Renal cortical epithelial cell (primary cell): ENCODE data around the gene RAB11FIP4. TPM values are rescaled to one million over a fixed set of nuclear protein-coding genes. Genes with fewer than 3 reads are reported as not detected.

Experiments
- DNase-seq: peaks from one replicate; pipeline ENCODE4 v3.0.0-alpha.2; 2011; ENCODE audit warnings: low read depth
- total RNA-seq: library from RNA; depleted of rRNA; stranded (reverse); fragments of >200 nt; gene quantifications from 2 replicates; pipeline ENCODE4 v1.2.3, GENCODE V29; 2014

Gene RAB11FIP4
- total RNA-seq, 1 donor from 2014 or later = 16.5 TPM

GRCh38 chr17:31524926-31525800, 133.7 kb downstream of the RAB11FIP4 start:
- peak; percentile 82 for DNase-seq

- no peak for DNase-seq
These were observed 134.5 kb downstream of the RAB11FIP4 start for GRCh38 chr17:31525801-31526549.

- DNase-seq = no peak
These were observed 136.1 kb downstream of the RAB11FIP4 start for GRCh38 chr17:31527606-31528005.

- no peak for DNase-seq
These were observed 136.9 kb downstream of the RAB11FIP4 start for GRCh38 chr17:31528291-31528874.

GRCh38 chr17:31529841-31530251, 138.4 kb downstream of the RAB11FIP4 start:
- no peak for DNase-seq

- no peak for DNase-seq
These were observed 139.0 kb downstream of the RAB11FIP4 start for GRCh38 chr17:31530391-31530985.

GRCh38 chr17:31531336-31531980, 140.0 kb downstream of the RAB11FIP4 start:
- DNase-seq = no peak

GRCh38 chr17:31532081-31532480, 140.6 kb downstream of the RAB11FIP4 start:
- DNase-seq = no peak

GRCh38 chr17:31532526-31532925, 141.1 kb downstream of the RAB11FIP4 start:
- no peak for DNase-seq

- peak; percentile 85 for DNase-seq
These were observed 142.2 kb downstream of the RAB11FIP4 start for GRCh38 chr17:31533546-31534155.

GRCh38 chr17:31534223-31534888, 142.9 kb downstream of the RAB11FIP4 start:
- peak; percentile 4 for DNase-seq

- DNase-seq = no peak
These were observed 144.1 kb downstream of the RAB11FIP4 start for GRCh38 chr17:31535581-31535981.

- no peak for DNase-seq
These were observed 145.0 kb downstream of the RAB11FIP4 start for GRCh38 chr17:31536451-31536850.

- DNase-seq = peak; percentile 50
These were observed 146.1 kb downstream of the RAB11FIP4 start for GRCh38 chr17:31537565-31538011.

GRCh38 chr17:31538080-31538762, 146.7 kb downstream of the RAB11FIP4 start:
- DNase-seq = peak; percentile 51

- DNase-seq = no peak
These were observed 149.3 kb downstream of the RAB11FIP4 start for GRCh38 chr17:31540602-31541307.

- no peak for DNase-seq
These were observed 150.1 kb downstream of the RAB11FIP4 start for GRCh38 chr17:31541559-31541958.

GRCh38 chr17:31544186-31544585, 152.7 kb downstream of the RAB11FIP4 start:
- no peak for DNase-seq

GRCh38 chr17:31546650-31547049, 155.2 kb downstream of the RAB11FIP4 start:
- no peak for DNase-seq
